Calu3 (cell line): ENCODE data around the gene GDPD2. TPM values are rescaled to one million over a fixed set of nuclear protein-coding genes. Genes with fewer than 3 reads are reported as not detected.

Experiments used
- BruUV-seq: library from RNA; stranded (reverse); fragments of 400-500 nt; replicated peaks from 2 replicates; lab custom pipeline; 2021; lab: Mats Ljungman, UMichigan
- CTCF ChIA-PET: fragments of 300-600 bp; sonication (Branson Sonifier 250); formaldehyde crosslinking; loops from one replicate; lab custom pipeline; 2022; ENCODE audit warnings: antibody characterized with exemption; lab: Charles Lee
- DNase-seq: peaks from one replicate; pipeline ENCODE4 v3.0.0; 2022
- H3K27ac Mint-ChIP-seq: one replicate; pipeline ENCODE4 v1.8.0; 2022; ENCODE audit warnings: mixed read lengths; ENCODE audit not compliant: unreplicated experiment
- H3K27me3 Mint-ChIP-seq: one replicate; pipeline ENCODE4 v1.8.0; 2022; ENCODE audit warnings: mixed read lengths; ENCODE audit not compliant: unreplicated experiment
- H3K36me3 Mint-ChIP-seq: one replicate; pipeline ENCODE4 v1.8.0; 2022; ENCODE audit warnings: mild to moderate bottlenecking, moderate library complexity, mixed read lengths; ENCODE audit not compliant: insufficient read depth, unreplicated experiment
- H3K4me1 Mint-ChIP-seq: one replicate; pipeline ENCODE4 v1.8.0; 2022; ENCODE audit warnings: mild to moderate bottlenecking, low read depth, mixed read lengths; ENCODE audit not compliant: unreplicated experiment
- H3K4me3 Mint-ChIP-seq: one replicate; pipeline ENCODE4 v1.8.0; 2022; ENCODE audit warnings: mild to moderate bottlenecking, low read depth, moderate library complexity, mixed read lengths; ENCODE audit not compliant: unreplicated experiment
- H3K9me3 Mint-ChIP-seq: one replicate; pipeline ENCODE4 v1.8.0; 2022; ENCODE audit warnings: low read depth, mixed read lengths; ENCODE audit not compliant: unreplicated experiment
- intact Hi-C: fragments of 100-400 bp; cut with micrococcal nuclease; formaldehyde crosslinking; loops from one replicate; pipeline ENCODE4 v1.10.0; 2022; ENCODE audit not compliant: unreplicated experiment
- total RNA-seq: library from RNA; stranded (reverse); gene quantifications from 2 replicates; pipeline ENCODE4 v1.2.3, GENCODE V29; 2022
- TF ChIP-seq, protein P1 (sequence below): fragments of 200-600 bp; IDR thresholded peaks from one replicate; pipeline ENCODE4 v1.8.0; 2022; ENCODE audit warnings: antibody characterized with exemption; ENCODE audit not compliant: unreplicated experiment

Gene GDPD2
- total RNA-seq, 1 experiment from 2014 or later, result not detected

DNA sequence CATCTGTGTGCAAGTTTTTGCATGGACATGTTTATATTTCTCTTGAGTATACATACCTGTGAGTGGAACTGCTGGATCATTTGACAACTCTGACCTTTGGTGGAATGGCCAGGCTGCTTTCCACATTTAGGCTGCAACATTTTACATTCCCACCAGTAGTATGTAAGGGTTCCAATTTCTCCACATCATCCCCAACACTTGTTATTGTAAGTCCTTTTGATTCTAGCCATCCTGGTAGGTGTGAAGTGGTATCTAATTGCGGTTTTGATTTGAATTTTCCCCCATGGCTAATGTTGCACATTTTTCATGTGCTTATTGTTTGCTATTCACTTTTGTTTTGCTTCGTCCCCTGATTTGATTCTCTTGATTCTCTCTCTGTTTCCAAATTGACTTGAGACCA lies 37.9 kb downstream of the GDPD2 start:
- Mint-ChIP-seq H3K9me3 (peaks cover 2% of the 10 kb centered on the region), H3K36me3 (peaks cover 13% of the 10 kb centered on the region), H3K27ac (no peak overlapping the region), H3K4me3 (no peak overlapping the region), H3K4me1 (peaks cover 19% of the 10 kb centered on the region), H3K27me3 (no peaks in the 10 kb centered on the region)
- no TSS peak for BruUV-seq
- CTCF ChIA-PET, result no interaction called here
- intact Hi-C loops, result no loop called here
- TF ChIP-seq, protein P1, sequence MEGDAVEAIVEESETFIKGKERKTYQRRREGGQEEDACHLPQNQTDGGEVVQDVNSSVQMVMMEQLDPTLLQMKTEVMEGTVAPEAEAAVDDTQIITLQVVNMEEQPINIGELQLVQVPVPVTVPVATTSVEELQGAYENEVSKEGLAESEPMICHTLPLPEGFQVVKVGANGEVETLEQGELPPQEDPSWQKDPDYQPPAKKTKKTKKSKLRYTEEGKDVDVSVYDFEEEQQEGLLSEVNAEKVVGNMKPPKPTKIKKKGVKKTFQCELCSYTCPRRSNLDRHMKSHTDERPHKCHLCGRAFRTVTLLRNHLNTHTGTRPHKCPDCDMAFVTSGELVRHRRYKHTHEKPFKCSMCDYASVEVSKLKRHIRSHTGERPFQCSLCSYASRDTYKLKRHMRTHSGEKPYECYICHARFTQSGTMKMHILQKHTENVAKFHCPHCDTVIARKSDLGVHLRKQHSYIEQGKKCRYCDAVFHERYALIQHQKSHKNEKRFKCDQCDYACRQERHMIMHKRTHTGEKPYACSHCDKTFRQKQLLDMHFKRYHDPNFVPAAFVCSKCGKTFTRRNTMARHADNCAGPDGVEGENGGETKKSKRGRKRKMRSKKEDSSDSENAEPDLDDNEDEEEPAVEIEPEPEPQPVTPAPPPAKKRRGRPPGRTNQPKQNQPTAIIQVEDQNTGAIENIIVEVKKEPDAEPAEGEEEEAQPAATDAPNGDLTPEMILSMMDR, result no peak
- no peak for DNase-seq

DNA sequence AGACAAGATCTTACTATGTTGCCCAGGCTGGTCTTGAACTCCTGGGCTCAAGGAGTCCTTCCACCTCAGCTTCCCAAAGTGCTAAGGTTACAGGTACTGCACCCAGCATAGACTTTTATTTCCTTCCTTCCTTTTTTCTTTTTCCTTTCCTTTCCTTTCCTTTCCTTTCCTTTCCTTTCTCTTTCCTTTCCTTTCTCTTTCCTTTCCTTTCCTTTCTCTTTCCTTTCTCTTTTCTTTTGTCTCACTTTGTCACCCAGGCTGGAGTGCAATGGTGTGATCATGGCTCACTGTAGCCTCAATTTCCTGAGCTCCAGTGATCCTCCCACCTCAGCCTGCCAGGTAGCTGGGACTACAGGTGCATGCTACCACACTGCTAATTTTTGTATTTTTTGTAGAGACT lies 40.9 kb downstream of the GDPD2 start:
- Mint-ChIP-seq H3K36me3 (no peaks in the 10 kb centered on the region), H3K4me3 (no peak overlapping the region), H3K27me3 (no peaks in the 10 kb centered on the region), H3K4me1 (peaks cover 8% of the 10 kb centered on the region), H3K27ac (peak overlapping the region; percentile 8), H3K9me3 (no peaks in the 10 kb centered on the region)
- DNase-seq, result no peak
- TF ChIP-seq, protein P1, result no peak
- no TSS peak for BruUV-seq
- intact Hi-C loops, result no loop called here
- CTCF ChIA-PET, result no interaction called here

DNA sequence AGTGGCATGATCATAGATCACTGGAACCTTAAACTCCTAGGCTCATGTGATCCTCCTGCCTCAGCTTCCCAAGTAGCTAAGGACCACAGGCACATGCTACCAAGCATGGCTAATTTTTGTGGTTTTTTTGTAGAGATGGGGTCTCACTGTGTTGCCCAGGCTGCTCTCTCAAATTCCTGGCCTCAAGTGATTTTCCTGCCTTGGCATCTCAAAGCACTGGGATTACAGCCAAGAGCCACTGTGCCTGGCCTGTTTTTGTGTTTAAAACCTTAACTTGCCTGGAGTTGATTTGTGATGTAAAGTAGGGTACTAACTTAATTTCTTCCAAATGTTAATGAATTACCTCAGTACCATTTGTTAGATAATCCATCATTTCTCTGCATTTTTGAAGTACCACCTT lies 43.9 kb downstream of the GDPD2 start:
- no TSS peak for BruUV-seq
- no peaks in the 10 kb centered on the region for H3K9me3 Mint-ChIP-seq
- peaks cover 16% of the 10 kb centered on the region for H3K4me1 Mint-ChIP-seq

DNA sequence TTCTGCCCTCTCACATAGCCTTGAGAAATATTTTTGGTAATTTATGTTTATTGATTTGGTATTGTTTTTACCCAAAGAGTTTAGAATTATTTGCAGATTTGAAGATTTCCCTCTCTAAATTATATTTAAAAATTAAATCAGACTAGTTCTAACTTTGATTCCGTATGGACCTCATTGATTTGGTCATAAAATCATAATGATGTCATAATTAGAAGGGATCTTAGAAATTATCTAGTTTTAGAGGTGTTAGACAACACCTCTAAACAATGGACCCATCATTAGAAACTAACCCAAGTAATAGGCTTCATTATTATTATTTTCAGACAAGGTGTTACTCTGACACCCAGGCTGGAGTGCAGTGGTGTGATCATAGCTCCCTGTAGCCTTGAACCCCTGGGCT lies 45.6 kb downstream of the GDPD2 start:
- H3K27ac Mint-ChIP-seq, result no peak overlapping the region
- DNase-seq, result no peak
- H3K9me3 Mint-ChIP-seq, result no peaks in the 10 kb centered on the region
- H3K4me1 Mint-ChIP-seq, result peaks cover 16% of the 10 kb centered on the region
- TF ChIP-seq, protein P1, result no peak
- no peak overlapping the region for H3K4me3 Mint-ChIP-seq
- H3K27me3 Mint-ChIP-seq, result no peaks in the 10 kb centered on the region
- no TSS peak for BruUV-seq
- peaks cover 6% of the 10 kb centered on the region for H3K36me3 Mint-ChIP-seq
- CTCF ChIA-PET, result no interaction called here
- intact Hi-C loops, result no loop called here

More for the DNA sequence above, 43.9 kb downstream of the GDPD2 start:
- CTCF ChIA-PET, result no interaction called here
- Mint-ChIP-seq H3K27ac (no peak overlapping the region), H3K36me3 (peaks cover 6% of the 10 kb centered on the region), H3K27me3 (no peaks in the 10 kb centered on the region), H3K4me3 (no peak overlapping the region)
- DNase-seq, result no peak
- TF ChIP-seq, protein P1, result no peak
- intact Hi-C loops, result no loop called here
